Measurements from ENCODE around the gene RBM28. TPM values are rescaled to one million over a fixed set of nuclear protein-coding genes. Genes with fewer than 3 reads are reported as not detected.
"Not testable (repeated sequence)": the region's sequence is repeated elsewhere in the genome, so short reads cannot be mapped to it uniquely, and the experiment has no call there.

RBM28 gene
- total RNA-seq, 1 donor from 2014 or later = 40.2 TPM

DNA sequence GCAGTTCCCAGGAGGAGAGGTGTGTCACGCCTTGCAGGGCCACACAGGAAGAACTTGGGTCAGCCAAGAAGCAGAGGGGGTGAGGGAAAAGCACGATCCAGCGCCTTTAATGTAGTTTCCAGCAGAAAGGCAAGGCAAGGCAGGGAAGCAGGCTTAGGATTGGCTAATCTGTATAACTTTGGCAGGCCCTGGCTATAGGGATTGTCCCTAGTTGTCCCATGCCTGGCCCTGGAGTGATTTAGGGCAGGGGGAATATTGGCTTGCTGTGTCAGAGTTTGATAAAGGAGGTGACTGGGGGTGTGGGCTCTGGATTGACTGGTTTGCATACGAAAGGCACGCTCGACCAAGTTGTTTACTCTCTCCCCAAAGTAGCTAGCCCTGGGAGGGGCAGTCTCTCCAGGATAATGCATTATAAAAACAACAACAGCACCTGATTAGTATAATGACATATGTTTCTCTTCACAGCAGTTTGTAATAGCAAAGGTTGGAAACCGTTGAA, 44.5 kb downstream of the RBM28 start:
- DNase-seq (ENCODE audit: low read depth) (no peak), FAIRE-seq (no peak)
- Histone ChIP-seq H4K20me1 (ENCODE audit: insufficient read depth, low read length) (no peaks in the 10 kb centered on the region), H3K4me1 (ENCODE audit: insufficient read depth, low read length) (no peaks in the 10 kb centered on the region), H3K27ac (ENCODE audit: low read depth, low read length) (no peak overlapping the region), H2AFZ (ENCODE audit: low read depth, low read length) (no peak overlapping the region), H3K79me2 (ENCODE audit: insufficient read depth, low read length) (no peaks in the 10 kb centered on the region), H3K4me3 (ENCODE audit: insufficient read depth, low read depth, low read length) (no peak overlapping the region), H3K36me3 (ENCODE audit: insufficient read depth, low read length) (no peaks in the 10 kb centered on the region), H3K27me3 (ENCODE audit: insufficient read depth, low read length) (no peaks in the 10 kb centered on the region), H3K4me2 (ENCODE audit: low read length) (no peak overlapping the region), H3K9ac (ENCODE audit: low read length) (no peak overlapping the region), H3K9me3 (ENCODE audit: insufficient read depth, low read depth, low read length) (no peaks in the 10 kb centered on the region)
- H3K9me3 Mint-ChIP-seq (ENCODE audit: unreplicated experiment) = no peaks in the 10 kb centered on the region
- no peak for TF ChIP-seq EZH2 (IDR thresholded peaks at IDR 0.05; ENCODE audit: insufficient read depth, low read length)
- TF ChIP-seq, protein P1, sequence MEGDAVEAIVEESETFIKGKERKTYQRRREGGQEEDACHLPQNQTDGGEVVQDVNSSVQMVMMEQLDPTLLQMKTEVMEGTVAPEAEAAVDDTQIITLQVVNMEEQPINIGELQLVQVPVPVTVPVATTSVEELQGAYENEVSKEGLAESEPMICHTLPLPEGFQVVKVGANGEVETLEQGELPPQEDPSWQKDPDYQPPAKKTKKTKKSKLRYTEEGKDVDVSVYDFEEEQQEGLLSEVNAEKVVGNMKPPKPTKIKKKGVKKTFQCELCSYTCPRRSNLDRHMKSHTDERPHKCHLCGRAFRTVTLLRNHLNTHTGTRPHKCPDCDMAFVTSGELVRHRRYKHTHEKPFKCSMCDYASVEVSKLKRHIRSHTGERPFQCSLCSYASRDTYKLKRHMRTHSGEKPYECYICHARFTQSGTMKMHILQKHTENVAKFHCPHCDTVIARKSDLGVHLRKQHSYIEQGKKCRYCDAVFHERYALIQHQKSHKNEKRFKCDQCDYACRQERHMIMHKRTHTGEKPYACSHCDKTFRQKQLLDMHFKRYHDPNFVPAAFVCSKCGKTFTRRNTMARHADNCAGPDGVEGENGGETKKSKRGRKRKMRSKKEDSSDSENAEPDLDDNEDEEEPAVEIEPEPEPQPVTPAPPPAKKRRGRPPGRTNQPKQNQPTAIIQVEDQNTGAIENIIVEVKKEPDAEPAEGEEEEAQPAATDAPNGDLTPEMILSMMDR (IDR thresholded peaks at IDR 0.05; ENCODE audit: insufficient read depth, low read depth, low read length) = no peak
- H3K36me3 Mint-ChIP-seq (ENCODE audit: low read depth, unreplicated experiment) = peaks cover 10% of the 10 kb centered on the region
- H3K4me1 Mint-ChIP-seq (ENCODE audit: low read depth, unreplicated experiment) = peaks cover 4% of the 10 kb centered on the region
- no peak overlapping the region for H3K4me3 Mint-ChIP-seq (ENCODE audit: unreplicated experiment)
- no peaks in the 10 kb centered on the region for H3K27me3 Mint-ChIP-seq (ENCODE audit: low read depth, unreplicated experiment)
- no peak overlapping the region for H3K27ac Mint-ChIP-seq (ENCODE audit: unreplicated experiment)

DNA sequence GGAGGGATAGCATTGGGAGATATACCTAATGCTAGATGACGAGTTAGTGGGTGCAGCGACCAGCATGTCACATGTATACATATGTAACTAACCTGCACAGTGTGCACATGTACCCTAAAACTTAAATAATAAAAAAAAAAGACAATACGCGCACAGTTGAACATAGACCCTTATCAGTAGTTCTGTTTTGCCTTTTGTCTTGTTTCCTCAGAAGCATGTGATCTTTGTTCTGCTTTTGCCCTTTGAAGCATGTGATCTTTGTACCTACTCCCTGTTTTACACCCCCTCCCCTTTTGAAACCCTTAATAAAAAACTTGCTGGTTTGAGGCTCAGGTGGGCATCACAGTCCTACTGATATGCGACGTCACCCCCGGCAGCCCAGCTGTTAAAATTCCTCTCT, 45.7 kb downstream of the RBM28 start:
- not testable (repeated sequence) for H2AFZ ChIP-seq (ENCODE audit: low read depth, low read length); H3K9me3 Mint-ChIP-seq (ENCODE audit: unreplicated experiment); H3K4me1 Mint-ChIP-seq (ENCODE audit: low read depth, unreplicated experiment); H3K79me2 ChIP-seq (ENCODE audit: insufficient read depth, low read length); H3K27me3 ChIP-seq (ENCODE audit: insufficient read depth, low read length); H3K27ac ChIP-seq (ENCODE audit: low read depth, low read length); H3K9ac ChIP-seq (ENCODE audit: low read length); FAIRE-seq; H3K36me3 ChIP-seq (ENCODE audit: insufficient read depth, low read length); H3K4me2 ChIP-seq (ENCODE audit: low read length); H3K4me3 ChIP-seq (ENCODE audit: insufficient read depth, low read depth, low read length); H3K27ac Mint-ChIP-seq (ENCODE audit: unreplicated experiment); H3K4me3 Mint-ChIP-seq (ENCODE audit: unreplicated experiment); H3K9me3 ChIP-seq (ENCODE audit: insufficient read depth, low read depth, low read length); H3K4me1 ChIP-seq (ENCODE audit: insufficient read depth, low read length); H4K20me1 ChIP-seq (ENCODE audit: insufficient read depth, low read length); DNase-seq (ENCODE audit: low read depth); H3K27me3 Mint-ChIP-seq (ENCODE audit: low read depth, unreplicated experiment)
- H3K36me3 Mint-ChIP-seq (ENCODE audit: low read depth, unreplicated experiment) = peaks cover 12% of the 10 kb centered on the region

DNA sequence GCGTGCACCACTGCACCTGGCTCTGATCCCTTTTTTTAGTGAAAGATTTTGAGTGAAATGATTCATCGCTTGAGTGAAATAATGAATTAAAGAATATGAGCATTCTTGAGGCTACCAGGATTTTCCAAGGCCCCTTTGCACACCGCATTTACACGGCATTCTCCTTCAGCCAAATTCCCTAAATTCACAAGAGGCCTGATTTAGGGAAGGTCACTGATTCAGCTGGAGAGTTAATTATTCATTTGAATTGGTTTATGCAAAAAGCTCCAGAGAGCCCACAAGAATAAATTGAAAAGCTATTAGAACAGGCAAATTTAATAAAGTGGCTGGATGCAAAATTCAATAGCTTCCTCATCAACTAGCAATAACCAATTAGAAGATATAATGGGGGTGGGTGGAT, 56.2 kb downstream of the RBM28 start:
- no peaks in the 10 kb centered on the region for H3K9me3 ChIP-seq (ENCODE audit: insufficient read depth, low read depth, low read length)
- Mint-ChIP-seq H3K27ac (ENCODE audit: unreplicated experiment) (no peak overlapping the region), H3K27me3 (ENCODE audit: low read depth, unreplicated experiment) (peaks cover 4% of the 10 kb centered on the region), H3K4me1 (ENCODE audit: low read depth, unreplicated experiment) (no peaks in the 10 kb centered on the region), H3K9me3 (ENCODE audit: unreplicated experiment) (peaks cover 11% of the 10 kb centered on the region), H3K4me3 (ENCODE audit: unreplicated experiment) (no peak overlapping the region), H3K36me3 (ENCODE audit: low read depth, unreplicated experiment) (peaks cover 19% of the 10 kb centered on the region)
- H3K4me2 ChIP-seq (ENCODE audit: low read length) = no peak overlapping the region
- H3K79me2 ChIP-seq (ENCODE audit: insufficient read depth, low read length) = no peaks in the 10 kb centered on the region
- H3K27me3 ChIP-seq (ENCODE audit: insufficient read depth, low read length) = no peaks in the 10 kb centered on the region
- H3K4me3 ChIP-seq (ENCODE audit: insufficient read depth, low read depth, low read length) = no peak overlapping the region
- DNase-seq (ENCODE audit: low read depth) (no peak), FAIRE-seq (no peak)
- H3K4me1 ChIP-seq (ENCODE audit: insufficient read depth, low read length) = no peaks in the 10 kb centered on the region
- H4K20me1 ChIP-seq (ENCODE audit: insufficient read depth, low read length) = no peaks in the 10 kb centered on the region
- TF ChIP-seq EZH2 (IDR thresholded peaks at IDR 0.05; ENCODE audit: insufficient read depth, low read length) = no peak
- TF ChIP-seq, protein P1 (IDR thresholded peaks at IDR 0.05; ENCODE audit: insufficient read depth, low read depth, low read length) = no peak
- H3K9ac ChIP-seq (ENCODE audit: low read length) = no peak overlapping the region
- H3K27ac ChIP-seq (ENCODE audit: low read depth, low read length) = no peak overlapping the region
- H3K36me3 ChIP-seq (ENCODE audit: insufficient read depth, low read length) = no peaks in the 10 kb centered on the region
- no peak overlapping the region for H2AFZ ChIP-seq (ENCODE audit: low read depth, low read length)

All from astrocyte (in vitro differentiated cells and primary cell).